Measurements from ENCODE around the gene TNIP3.

TNIP3 gene

GRCh38 chr4:121129606-121130325, 34.4 kb downstream of the TNIP3 start:
- no peak overlapping the region for H3K4me3 ChIP-seq (ENCODE audit: low read depth, low read length)
- in situ Hi-C loops (cut with HindIII; ENCODE audit: low sequenced_read_pairs) = no loop called here
- DNase-seq (ENCODE audit: low read depth, low spot score) = no peak
- TF ChIP-seq CTCF (IDR thresholded peaks at IDR 0.05; ENCODE audit: low read depth, low read length) = no peak

GRCh38 chr4:121127100-121127499, 37.0 kb downstream of the TNIP3 start:
- TF ChIP-seq CTCF (IDR thresholded peaks at IDR 0.05; ENCODE audit: low read depth, low read length) = no peak
- H3K4me3 ChIP-seq (ENCODE audit: low read depth, low read length) = no peak overlapping the region
- in situ Hi-C loops (cut with HindIII; ENCODE audit: low sequenced_read_pairs) = no loop called here
- no peak for DNase-seq (ENCODE audit: low read depth, low spot score)

GRCh38 chr4:121126449-121127006, 37.6 kb downstream of the TNIP3 start:
- no peak overlapping the region for H3K4me3 ChIP-seq (ENCODE audit: low read depth, low read length)
- no peak for TF ChIP-seq CTCF (IDR thresholded peaks at IDR 0.05; ENCODE audit: low read depth, low read length)
- no peak for DNase-seq (ENCODE audit: low read depth, low spot score)
- in situ Hi-C loops (cut with HindIII; ENCODE audit: low sequenced_read_pairs) = no loop called here

GRCh38 chr4:121125498-121125885, 38.6 kb downstream of the TNIP3 start:
- in situ Hi-C loops (cut with HindIII; ENCODE audit: low sequenced_read_pairs) = no loop called here
- no peak for DNase-seq (ENCODE audit: low read depth, low spot score)
- no peak for TF ChIP-seq CTCF (IDR thresholded peaks at IDR 0.05; ENCODE audit: low read depth, low read length)
- no peak overlapping the region for H3K4me3 ChIP-seq (ENCODE audit: low read depth, low read length)

DNA sequence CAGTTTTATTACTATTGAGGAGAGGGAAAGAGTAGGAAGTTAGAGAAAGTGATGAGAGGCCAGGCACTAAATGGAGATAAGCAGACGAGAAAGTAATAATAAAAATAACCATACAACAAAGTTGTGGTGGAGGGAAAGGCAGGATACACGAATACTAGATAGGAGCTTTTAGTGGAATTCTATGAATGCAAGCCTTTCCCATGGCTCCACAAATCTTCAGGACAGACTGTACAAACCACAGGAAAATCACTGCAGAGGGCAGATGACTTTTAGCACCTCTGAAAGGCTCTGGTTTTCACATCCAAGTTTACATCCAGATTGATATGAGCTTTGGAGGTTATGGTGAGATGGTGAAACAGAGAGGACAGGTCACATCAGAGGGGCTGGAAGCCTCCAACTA, 41.5 kb downstream of the TNIP3 start:
- DNase-seq (ENCODE audit: low read depth, low spot score) = no peak
- no peak for TF ChIP-seq CTCF (IDR thresholded peaks at IDR 0.05; ENCODE audit: low read depth, low read length)
- in situ Hi-C loops (cut with HindIII; ENCODE audit: low sequenced_read_pairs) = no loop called here
- no peak overlapping the region for H3K4me3 ChIP-seq (ENCODE audit: low read depth, low read length)

- DNase-seq (ENCODE audit: low read depth, low spot score) = no peak
- in situ Hi-C loops (cut with HindIII; ENCODE audit: low sequenced_read_pairs) = no loop called here
These were observed 44.4 kb downstream of the TNIP3 start for GRCh38 chr4:121119715-121120114.

More at GRCh38 chr4:121119715-121120114, 44.4 kb downstream of the TNIP3 start:
- TF ChIP-seq CTCF (IDR thresholded peaks at IDR 0.05; ENCODE audit: low read depth, low read length) = no peak
- no peak overlapping the region for H3K4me3 ChIP-seq (ENCODE audit: low read depth, low read length)
